ENCODE results near the gene SEMG2. TPM values are rescaled to one million over a fixed set of nuclear protein-coding genes. Genes with fewer than 3 reads are reported as not detected.

Gene SEMG2
- total and polyA plus RNA-seq, 2 donors (not counting 1 experiment from before 2014, with no cell fraction given) = not detected

DNA sequence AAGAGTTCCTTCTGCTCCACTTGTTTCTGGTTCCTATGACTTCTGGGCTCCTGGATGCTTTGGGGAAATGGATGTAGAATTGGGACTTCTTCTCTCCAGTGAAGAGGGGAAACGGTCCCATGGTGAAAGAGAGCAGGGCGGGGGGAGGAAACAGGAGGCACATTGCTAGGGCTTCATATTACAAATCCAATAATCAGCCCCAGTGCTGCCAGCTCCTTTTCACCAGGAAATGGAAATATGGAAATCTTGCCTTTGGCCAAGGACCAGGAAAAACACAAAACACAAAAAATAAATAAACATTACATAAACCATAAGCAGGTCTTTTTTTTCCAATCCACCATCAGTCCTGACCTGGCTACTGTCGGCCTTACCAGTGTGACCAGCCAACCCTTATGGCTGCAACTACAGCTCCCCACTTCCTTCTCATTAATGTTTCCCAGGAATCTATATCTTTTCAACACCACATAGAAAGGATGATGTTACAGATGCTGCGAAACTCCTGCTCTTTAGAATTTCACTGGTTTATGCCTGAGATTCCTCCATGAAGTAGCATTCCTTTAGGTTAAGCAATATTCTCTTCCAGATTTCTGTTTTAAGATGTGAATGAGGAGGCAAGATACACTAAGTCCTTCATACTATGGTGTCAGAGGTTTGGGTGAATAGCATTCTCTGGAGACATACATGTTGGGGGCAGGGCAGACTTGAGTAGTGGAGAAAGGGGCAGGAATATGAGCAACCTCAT lies 44.5 kb upstream of the SEMG2 start:
- POLR2A ChIA-PET = no interaction called here
- intact Hi-C loops (cut with micrococcal nuclease) = no loop called here
- no peak overlapping the region for H3K9ac ChIP-seq (ENCODE audit: low read length)
- H4K20me1 ChIP-seq (ENCODE audit: control insufficient read depth, insufficient read depth, low read length, poor library complexity, severe bottlenecking) = no peaks in the 10 kb centered on the region
- 91% methylated on average over 1 of the region's 4 CpGs for WGBS (ENCODE audit: insufficient coverage)
- CTCF ChIA-PET = interaction anchor here (0.6 kb wide), 1 partner anchor 948 kb away, joined by 3 read pairs; no protein-coding TSS in a partner anchor
- no peaks in the 10 kb centered on the region for H3K36me3 ChIP-seq (replicated peaks in 1 of 2; ENCODE audit: control extremely low read depth in 1 of 2, control insufficient read depth in 1 of 2, extremely low read depth in 1 of 2, insufficient read depth in 2 of 2, low read length in 1 of 2)
- no peak for DNase-seq
- no peaks in the 10 kb centered on the region for H3K9me3 ChIP-seq (ENCODE audit: control extremely low read depth in 1 of 3, control insufficient read depth in 2 of 3, insufficient read depth in 1 of 3, low read length in 2 of 3)
- H3K27ac ChIP-seq (ENCODE audit: low read length in 2 of 2) = no peak overlapping the region
- Mint-ChIP-seq H3K4me1 (no peaks in the 10 kb centered on the region), H3K9me3 (ENCODE audit: insufficient read depth) (no peaks in the 10 kb centered on the region), H3K4me3 (no peak overlapping the region), H3K27me3 (peaks cover 14% of the 10 kb centered on the region), H3K27ac (no peak overlapping the region)
- no peak overlapping the region for H3K4me3 ChIP-seq (ENCODE audit: control extremely low read depth in 1 of 5, extremely low read depth in 1 of 5, insufficient read depth in 1 of 5, low read depth in 2 of 5, low read length in 4 of 5)
- no peak for TF ChIP-seq EZH2 (IDR thresholded peaks at IDR 0.05; ENCODE audit: borderline replicate concordance, insufficient read depth, low read depth, low read length, poor library complexity, severe bottlenecking)
- no peak for TF ChIP-seq CTCF (IDR thresholded peaks at IDR 0.05)
- ATAC-seq (ENCODE audit: low read depth) = no peak
- no peaks in the 10 kb centered on the region for H3K4me1 ChIP-seq (ENCODE audit: control insufficient read depth in 2 of 2, insufficient read depth in 2 of 2, low read length in 2 of 2)
- peaks cover 0 to 3% (median 0%) of the 10 kb centered on the region in 4 experiments for H3K27me3 ChIP-seq (replicated peaks in 1 of 4; ENCODE audit: control extremely low read depth in 1 of 4, control insufficient read depth in 3 of 4, insufficient read depth in 4 of 4, low read length in 3 of 4)
- H3K4me2 ChIP-seq (replicated peaks; ENCODE audit: low read depth, low read length, poor library complexity, severe bottlenecking) = no peak overlapping the region
- H2AFZ ChIP-seq (ENCODE audit: insufficient read depth, low read depth, low read length, poor library complexity, severe bottlenecking) = no peak overlapping the region
- no peaks in the 10 kb centered on the region for H3K79me2 ChIP-seq (ENCODE audit: control insufficient read depth, insufficient read depth, low read length)

- Histone ChIP-seq H3K27ac (ENCODE audit: low read length in 2 of 2) (no peak overlapping the region), H4K20me1 (ENCODE audit: control insufficient read depth, insufficient read depth, low read length, poor library complexity, severe bottlenecking) (no peaks in the 10 kb centered on the region), H3K4me3 (ENCODE audit: control extremely low read depth in 1 of 5, extremely low read depth in 1 of 5, insufficient read depth in 1 of 5, low read depth in 2 of 5, low read length in 4 of 5) (no peak overlapping the region), H3K4me1 (ENCODE audit: control insufficient read depth in 2 of 2, insufficient read depth in 2 of 2, low read length in 2 of 2) (no peaks in the 10 kb centered on the region), H3K36me3 (replicated peaks in 1 of 2; ENCODE audit: control extremely low read depth in 1 of 2, control insufficient read depth in 1 of 2, extremely low read depth in 1 of 2, insufficient read depth in 2 of 2, low read length in 1 of 2) (no peaks in the 10 kb centered on the region), H3K79me2 (ENCODE audit: control insufficient read depth, insufficient read depth, low read length) (no peaks in the 10 kb centered on the region), H3K27me3 (replicated peaks in 1 of 4; ENCODE audit: control extremely low read depth in 1 of 4, control insufficient read depth in 3 of 4, insufficient read depth in 4 of 4, low read length in 3 of 4) (peaks cover 0 to 11% (median 0%) of the 10 kb centered on the region in 4 experiments), H2AFZ (ENCODE audit: insufficient read depth, low read depth, low read length, poor library complexity, severe bottlenecking) (no peak overlapping the region), H3K4me2 (replicated peaks; ENCODE audit: low read depth, low read length, poor library complexity, severe bottlenecking) (no peak overlapping the region), H3K9ac (ENCODE audit: low read length) (no peak overlapping the region), H3K9me3 (ENCODE audit: control extremely low read depth in 1 of 3, control insufficient read depth in 2 of 3, insufficient read depth in 1 of 3, low read length in 2 of 3) (no peaks in the 10 kb centered on the region)
- H3K27me3 Mint-ChIP-seq = peaks cover 17% of the 10 kb centered on the region
- WGBS (ENCODE audit: insufficient coverage) = 69% methylated on average over 1 of the region's 2 CpGs
- TF ChIP-seq EZH2 (IDR thresholded peaks at IDR 0.05; ENCODE audit: borderline replicate concordance, insufficient read depth, low read depth, low read length, poor library complexity, severe bottlenecking) (no peak), CTCF (IDR thresholded peaks at IDR 0.05) (no peak)
- H3K4me3 Mint-ChIP-seq = no peak overlapping the region
- ATAC-seq (ENCODE audit: low read depth) (no peak), DNase-seq (no peak)
- no peaks in the 10 kb centered on the region for H3K4me1 Mint-ChIP-seq
- ChIA-PET CTCF (no interaction called here), POLR2A (no interaction called here)
- H3K27ac Mint-ChIP-seq = no peak overlapping the region
- intact Hi-C loops (cut with micrococcal nuclease) = no loop called here
- no peaks in the 10 kb centered on the region for H3K9me3 Mint-ChIP-seq (ENCODE audit: insufficient read depth)
These were observed 42.0 kb upstream of the SEMG2 start for GRCh38 chr20:45179166-45179565.

Measured in B cell (primary cell).